ENCODE measurements around the gene NOC4L. TPM values are rescaled to one million over a fixed set of nuclear protein-coding genes. Genes with fewer than 3 reads are reported as not detected.
"Not testable (repeated sequence)": the region's sequence is repeated elsewhere in the genome, so short reads cannot be mapped to it uniquely, and the experiment has no call there.

Gene NOC4L
- total RNA-seq, 3 donors from 2014 or later: 10.1 to 14.3 (median 11.1) TPM

DNA sequence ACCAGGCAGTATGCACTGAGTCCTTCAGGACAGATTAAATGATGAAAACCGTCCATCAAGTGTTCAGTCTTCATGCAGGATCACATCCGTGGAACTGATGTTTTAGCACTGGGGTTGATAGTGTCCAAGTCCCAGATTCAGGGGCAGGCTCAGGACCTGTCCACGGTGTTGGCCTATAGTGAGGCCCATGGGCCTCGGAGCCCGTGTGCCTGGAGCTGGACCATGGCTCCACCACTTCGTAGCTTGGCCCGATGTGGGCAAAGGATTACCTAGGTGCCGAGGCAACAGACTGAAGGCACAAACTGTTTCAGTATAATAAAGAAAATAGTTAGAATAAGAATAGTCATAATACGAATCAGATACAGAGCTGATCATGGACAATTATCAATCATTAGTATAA lies 42.0 kb upstream of the NOC4L start:
- TF ChIP-seq POLR2AphosphoS5 (IDR thresholded peaks at IDR 0.05): no peak
- no peak for TF ChIP-seq CTCF (IDR thresholded peaks at IDR 0.05)
- TF ChIP-seq POLR2A (IDR thresholded peaks at IDR 0.05): no peak
- DNase-seq (ENCODE audit: low spot score in 2 of 2): no peak
- H3K4me1 ChIP-seq: no peaks in the 10 kb centered on the region
- no peaks in the 10 kb centered on the region for H3K9me3 ChIP-seq
- H3K36me3 ChIP-seq: no peaks in the 10 kb centered on the region
- no peak overlapping the region for H3K4me3 ChIP-seq
- H3K27me3 ChIP-seq: no peaks in the 10 kb centered on the region
- intact Hi-C loops (cut with DNase I; ENCODE audit: low total_unique reads): no loop called here
- H3K27ac ChIP-seq: no peak overlapping the region

- H3K36me3 ChIP-seq; H3K27me3 ChIP-seq; H3K9me3 ChIP-seq; H3K4me3 ChIP-seq; DNase-seq (ENCODE audit: low spot score in 2 of 2); H3K27ac ChIP-seq; H3K4me1 ChIP-seq; intact Hi-C loops (cut with DNase I; ENCODE audit: low total_unique reads): not testable (repeated sequence)
These were observed 41.2 kb upstream of the NOC4L start for GRCh38 chr12:132103072-132103471.

DNA sequence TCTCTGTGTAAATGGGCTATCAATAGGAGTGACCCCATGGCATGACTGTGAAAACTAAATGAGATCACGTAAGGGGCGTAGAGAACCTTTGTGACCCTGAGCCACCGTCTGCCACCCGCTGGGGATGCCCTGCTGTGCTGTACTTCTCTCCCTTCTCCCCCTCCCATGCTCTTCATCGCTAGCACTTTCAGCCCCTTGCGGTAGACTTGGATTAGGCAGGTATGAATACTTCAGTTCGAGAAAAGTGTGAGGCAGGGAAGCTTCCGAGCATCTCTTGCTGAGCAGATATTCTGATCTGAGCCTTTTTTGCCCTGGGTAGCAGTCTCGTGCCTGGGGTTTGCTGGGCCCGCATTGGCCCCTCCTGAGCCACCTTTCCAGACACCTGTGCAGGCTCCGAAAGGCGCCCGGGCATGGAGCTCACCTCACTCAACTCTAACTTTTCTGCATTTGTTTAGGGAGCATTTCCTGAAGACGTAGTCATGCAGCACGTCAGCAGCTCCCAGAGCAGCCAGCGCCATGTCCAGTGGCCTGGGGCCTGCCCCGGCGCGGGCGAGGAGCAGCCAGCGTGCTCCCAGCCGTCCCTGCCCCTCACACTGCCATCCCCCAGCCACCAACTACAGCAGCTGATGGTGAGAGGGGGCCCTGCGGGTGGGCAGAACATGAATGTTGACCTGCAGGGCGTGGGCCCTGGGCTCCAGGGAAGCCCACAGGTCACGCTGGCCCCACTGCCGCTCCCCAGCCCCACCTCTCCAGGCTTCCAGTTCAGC lies 40.5 kb upstream of the NOC4L start:
- DNase-seq (ENCODE audit: low spot score in 2 of 2): no peak
- H3K4me3 ChIP-seq: no peak overlapping the region
- no peaks in the 10 kb centered on the region for H3K27me3 ChIP-seq
- no peaks in the 10 kb centered on the region for H3K4me1 ChIP-seq
- intact Hi-C loops (cut with DNase I; ENCODE audit: low total_unique reads): no loop called here
- H3K36me3 ChIP-seq: no peaks in the 10 kb centered on the region
- H3K27ac ChIP-seq: no peak overlapping the region
- no peak for TF ChIP-seq POLR2AphosphoS5 (IDR thresholded peaks at IDR 0.05)
- no peak for TF ChIP-seq CTCF (IDR thresholded peaks at IDR 0.05)
- no peak for TF ChIP-seq POLR2A (IDR thresholded peaks at IDR 0.05)
- no peaks in the 10 kb centered on the region for H3K9me3 ChIP-seq

GRCh38 chr12:132105467-132105866 lies 38.8 kb upstream of the NOC4L start:
- TF ChIP-seq POLR2AphosphoS5 (IDR thresholded peaks at IDR 0.05): no peak
- TF ChIP-seq POLR2A (IDR thresholded peaks at IDR 0.05): no peak
- no peak for TF ChIP-seq CTCF (IDR thresholded peaks at IDR 0.05)
- no peak overlapping the region for H3K4me3 ChIP-seq
- no peak for DNase-seq (ENCODE audit: low spot score in 2 of 2)
- H3K9me3 ChIP-seq: no peaks in the 10 kb centered on the region
- H3K4me1 ChIP-seq: no peaks in the 10 kb centered on the region
- no peak overlapping the region for H3K27ac ChIP-seq
- intact Hi-C loops (cut with DNase I; ENCODE audit: low total_unique reads): no loop called here
- no peaks in the 10 kb centered on the region for H3K27me3 ChIP-seq
- H3K36me3 ChIP-seq: no peaks in the 10 kb centered on the region

DNA sequence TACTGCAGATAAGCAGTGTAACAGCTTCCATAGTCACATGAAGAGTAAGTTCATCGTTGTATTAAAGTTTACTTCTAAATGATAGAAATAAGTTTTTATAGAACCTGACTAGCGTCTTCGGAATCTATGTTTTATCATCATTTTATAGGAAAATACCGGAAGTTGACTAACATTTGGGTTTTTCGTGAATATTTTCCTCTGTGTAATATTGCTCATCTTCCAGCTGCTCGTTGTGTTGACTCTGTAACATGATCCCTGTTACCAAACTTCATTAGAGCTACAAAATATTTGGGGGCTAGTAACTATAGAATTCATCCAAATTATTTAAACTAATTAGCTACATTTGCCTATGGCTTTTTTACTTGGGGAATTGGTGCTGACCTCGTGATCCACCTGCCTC lies 37.3 kb upstream of the NOC4L start:
- Histone ChIP-seq H3K4me3 (no peak overlapping the region), H3K9me3 (no peaks in the 10 kb centered on the region), H3K27me3 (no peaks in the 10 kb centered on the region), H3K36me3 (no peaks in the 10 kb centered on the region), H3K4me1 (no peaks in the 10 kb centered on the region), H3K27ac (no peak overlapping the region)
- TF ChIP-seq CTCF (IDR thresholded peaks at IDR 0.05): no peak
- no peak for TF ChIP-seq POLR2A (IDR thresholded peaks at IDR 0.05)
- TF ChIP-seq POLR2AphosphoS5 (IDR thresholded peaks at IDR 0.05): no peak
- no peak for DNase-seq (ENCODE audit: low spot score in 2 of 2)
- intact Hi-C loops (cut with DNase I; ENCODE audit: low total_unique reads): no loop called here

All from breast epithelium (tissue), 4 donors.